ENCODE data around the gene CNOT1. TPM values are rescaled to one million over a fixed set of nuclear protein-coding genes. Genes with fewer than 3 reads are reported as not detected.
"Not testable (repeated sequence)": the region's sequence is repeated elsewhere in the genome, so short reads cannot be mapped to it uniquely, and the experiment has no call there.

Gene CNOT1
- polyA plus RNA-seq, 3 donors from 2014 or later = 78.1 to 89.7 (median 85.1) TPM

- DNase-seq = peak; percentile 43 to 58 (median 57)
- Mint-ChIP-seq H3K4me1 (peaks cover 38 to 53% of the 10 kb centered on the region in 2 donors), H3K27ac (peak overlapping the region; percentile 98 to 100 (median 100)), H3K27me3 (ENCODE audit: low read depth in 3 of 3) (peaks cover 11 to 14% (median 13%) of the 10 kb centered on the region in 3 donors), H3K9me3 (no peaks in the 10 kb centered on the region), H3K4me3 (peak overlapping the region; percentile 91 to 100 (median 99)), H3K36me3 (no peaks in the 10 kb centered on the region)
Measured at GRCh38 chr16:58628845-58629732, 537 bp downstream of the CNOT1 start.

- H3K9me3 Mint-ChIP-seq = no peaks in the 10 kb centered on the region
- H3K27me3 Mint-ChIP-seq (ENCODE audit: low read depth in 3 of 3) = peaks cover 0 to 7% (median 2%) of the 10 kb centered on the region in 3 donors
- peaks cover 39 to 60% of the 10 kb centered on the region in 2 donors for H3K4me1 Mint-ChIP-seq
- peak overlapping the region in 1 of 6 donors; percentile 32 for H3K27ac Mint-ChIP-seq
- no peak for DNase-seq
- peaks cover 0 to 12% (median 8%) of the 10 kb centered on the region in 3 donors for H3K36me3 Mint-ChIP-seq
- no peak overlapping the region for H3K4me3 Mint-ChIP-seq
Measured at GRCh38 chr16:58624209-58624608, 5.4 kb downstream of the CNOT1 start.

DNA sequence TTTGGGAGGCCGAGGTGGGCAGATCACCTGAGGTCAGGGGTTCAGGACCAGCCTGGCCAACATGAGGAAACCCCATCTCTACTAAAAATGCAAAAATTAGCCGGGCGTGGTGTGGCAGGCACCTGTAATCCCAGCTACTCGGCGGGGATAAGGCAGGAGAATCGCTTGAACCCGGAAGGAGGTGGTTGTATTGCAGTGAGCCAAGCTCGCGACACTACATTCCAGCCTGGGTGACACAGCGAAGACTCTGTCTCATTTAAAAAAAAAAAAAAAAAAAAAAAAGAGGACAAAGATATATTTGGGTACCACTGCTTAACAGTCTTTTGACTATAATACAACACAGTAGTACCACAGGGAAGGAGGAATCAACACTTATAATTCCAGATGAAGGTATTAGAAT lies 9.2 kb downstream of the CNOT1 start:
- Mint-ChIP-seq H3K9me3 (no peaks in the 10 kb centered on the region), H3K27ac (peak overlapping the region in 2 of 6 donors; percentile 43 to 73), H3K27me3 (ENCODE audit: low read depth in 3 of 3) (peaks cover 0 to 6% (median 0%) of the 10 kb centered on the region in 3 donors), H3K4me3 (no peak overlapping the region), H3K36me3 (peaks cover 0 to 17% (median 8%) of the 10 kb centered on the region in 3 donors), H3K4me1 (peaks cover 22 to 45% of the 10 kb centered on the region in 2 donors)
- DNase-seq = no peak

- peaks cover 29 to 47% of the 10 kb centered on the region in 2 donors for H3K4me1 Mint-ChIP-seq
- DNase-seq = no peak
- peak overlapping the region in 5 of 6 donors; percentile 49 to 72 (median 67) for H3K27ac Mint-ChIP-seq
- peaks cover 0 to 16% (median 0%) of the 10 kb centered on the region in 3 donors for H3K36me3 Mint-ChIP-seq
- H3K4me3 Mint-ChIP-seq = no peak overlapping the region
- H3K9me3 Mint-ChIP-seq = no peaks in the 10 kb centered on the region
- peaks cover 0 to 2% (median 0%) of the 10 kb centered on the region in 3 donors for H3K27me3 Mint-ChIP-seq (ENCODE audit: low read depth in 3 of 3)
Measured at GRCh38 chr16:58615280-58615679, 14.3 kb downstream of the CNOT1 start.

DNA sequence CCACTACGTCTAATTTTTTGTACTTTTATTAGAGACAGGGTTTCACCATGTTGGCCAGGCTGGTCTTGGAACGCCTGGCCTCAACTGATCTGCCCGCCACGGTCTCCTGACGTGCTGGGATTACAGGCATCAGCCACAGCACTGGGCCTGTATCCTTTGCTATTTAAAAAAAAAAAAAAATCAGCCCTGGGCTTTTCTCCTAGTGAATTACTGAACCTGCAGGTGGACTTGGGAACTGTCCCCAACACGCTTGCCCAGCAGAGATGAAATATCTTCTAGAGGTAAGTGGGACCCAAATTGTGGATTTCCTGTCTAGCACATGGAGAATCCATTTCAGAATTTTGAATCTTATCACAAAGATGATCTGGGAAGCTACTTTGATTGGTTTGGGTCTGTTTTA lies 14.8 kb downstream of the CNOT1 start:
- no peak overlapping the region for H3K4me3 Mint-ChIP-seq
- H3K4me1 Mint-ChIP-seq = peaks cover 29 to 47% of the 10 kb centered on the region in 2 donors
- peaks cover 0 to 12% (median 2%) of the 10 kb centered on the region in 3 donors for H3K36me3 Mint-ChIP-seq
- H3K27ac Mint-ChIP-seq = peak overlapping the region in 1 of 6 donors; percentile 67
- peaks cover 0 to 2% (median 0%) of the 10 kb centered on the region in 3 donors for H3K27me3 Mint-ChIP-seq (ENCODE audit: low read depth in 3 of 3)
- no peak for DNase-seq
- no peaks in the 10 kb centered on the region for H3K9me3 Mint-ChIP-seq

DNA sequence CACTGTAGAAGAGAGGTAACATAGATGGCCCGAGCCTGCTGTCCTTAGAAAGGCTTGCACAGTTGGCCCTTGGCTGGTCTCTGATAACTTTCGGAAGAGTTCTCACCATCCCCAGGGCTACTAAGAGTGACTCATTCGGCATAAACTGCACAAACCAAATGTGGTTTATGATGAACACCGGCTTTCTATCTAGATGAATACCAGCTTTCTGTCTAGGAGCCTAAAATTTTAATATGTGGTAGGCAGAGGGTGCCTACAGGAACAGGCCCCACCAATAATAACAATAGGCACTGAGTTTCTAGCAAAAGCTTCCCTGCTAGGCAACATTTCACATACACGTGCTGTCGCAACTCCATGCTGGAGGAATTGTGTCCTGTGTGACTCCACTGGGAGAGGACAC lies 15.4 kb downstream of the CNOT1 start:
- no peak overlapping the region for H3K4me3 Mint-ChIP-seq
- DNase-seq = no peak
- H3K36me3 Mint-ChIP-seq = peaks cover 0 to 9% (median 4%) of the 10 kb centered on the region in 3 donors
- H3K4me1 Mint-ChIP-seq = peaks cover 27 to 47% of the 10 kb centered on the region in 2 donors
- peaks cover 0 to 2% (median 0%) of the 10 kb centered on the region in 3 donors for H3K27me3 Mint-ChIP-seq (ENCODE audit: low read depth in 3 of 3)
- H3K9me3 Mint-ChIP-seq = no peaks in the 10 kb centered on the region
- no peak overlapping the region for H3K27ac Mint-ChIP-seq

- Mint-ChIP-seq H3K27ac (peak overlapping the region in 2 of 6 donors; percentile 11 to 54), H3K36me3 (peaks cover 3 to 13% (median 8%) of the 10 kb centered on the region in 3 donors), H3K4me1 (peaks cover 33 to 58% of the 10 kb centered on the region in 2 donors)
- DNase-seq; H3K27me3 Mint-ChIP-seq (ENCODE audit: low read depth in 3 of 3); H3K4me3 Mint-ChIP-seq; H3K9me3 Mint-ChIP-seq: not testable (repeated sequence)
Measured at GRCh38 chr16:58612965-58613364, 16.7 kb downstream of the CNOT1 start.

- Mint-ChIP-seq H3K36me3 (peaks cover 3 to 8% (median 7%) of the 10 kb centered on the region in 3 donors), H3K27ac (peak overlapping the region in 5 of 6 donors; percentile 0 to 42 (median 6)), H3K4me1 (peaks cover 45 to 67% of the 10 kb centered on the region in 2 donors), H3K27me3 (ENCODE audit: low read depth in 3 of 3) (no peaks in the 10 kb centered on the region), H3K9me3 (no peaks in the 10 kb centered on the region), H3K4me3 (no peak overlapping the region)
- no peak for DNase-seq
Measured at GRCh38 chr16:58608601-58609136, 21.0 kb downstream of the CNOT1 start.

- peak overlapping the region in 3 of 6 donors; percentile 23 to 50 (median 27) for H3K27ac Mint-ChIP-seq
- H3K4me3 Mint-ChIP-seq = no peak overlapping the region
- H3K4me1 Mint-ChIP-seq = peaks cover 49 to 72% of the 10 kb centered on the region in 2 donors
- H3K27me3 Mint-ChIP-seq (ENCODE audit: low read depth in 3 of 3) = no peaks in the 10 kb centered on the region
- no peaks in the 10 kb centered on the region for H3K9me3 Mint-ChIP-seq
- no peak for DNase-seq
- peaks cover 3 to 8% (median 4%) of the 10 kb centered on the region in 3 donors for H3K36me3 Mint-ChIP-seq
Measured at GRCh38 chr16:58605562-58605961, 24.1 kb downstream of the CNOT1 start.

DNA sequence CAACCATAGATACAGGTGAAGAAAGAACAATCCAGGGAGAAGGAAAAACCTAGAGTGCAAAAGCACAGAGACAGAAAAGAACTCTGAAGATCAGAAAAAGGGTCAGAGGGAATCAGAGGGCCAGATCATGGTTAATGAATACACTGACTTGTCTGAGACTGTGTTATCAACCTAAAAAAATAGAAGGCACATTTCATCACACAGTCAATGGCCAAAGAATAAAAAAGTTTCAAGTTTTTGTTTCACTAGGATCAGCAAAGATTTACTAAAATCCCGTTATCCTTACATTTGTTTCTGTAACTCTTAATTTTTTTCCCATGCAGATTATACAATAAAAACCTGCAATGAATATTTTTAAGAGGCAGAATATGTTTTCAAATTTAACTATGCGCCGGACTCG lies 38.5 kb downstream of the CNOT1 start:
- Mint-ChIP-seq H3K9me3 (no peaks in the 10 kb centered on the region), H3K36me3 (peaks cover 0 to 35% (median 11%) of the 10 kb centered on the region in 3 donors), H3K4me3 (no peak overlapping the region), H3K27ac (peak overlapping the region in 5 of 6 donors; percentile 17 to 70 (median 66)), H3K27me3 (ENCODE audit: low read depth in 3 of 3) (no peaks in the 10 kb centered on the region), H3K4me1 (peaks cover 19 to 60% of the 10 kb centered on the region in 2 donors)
- no peak for DNase-seq

DNA sequence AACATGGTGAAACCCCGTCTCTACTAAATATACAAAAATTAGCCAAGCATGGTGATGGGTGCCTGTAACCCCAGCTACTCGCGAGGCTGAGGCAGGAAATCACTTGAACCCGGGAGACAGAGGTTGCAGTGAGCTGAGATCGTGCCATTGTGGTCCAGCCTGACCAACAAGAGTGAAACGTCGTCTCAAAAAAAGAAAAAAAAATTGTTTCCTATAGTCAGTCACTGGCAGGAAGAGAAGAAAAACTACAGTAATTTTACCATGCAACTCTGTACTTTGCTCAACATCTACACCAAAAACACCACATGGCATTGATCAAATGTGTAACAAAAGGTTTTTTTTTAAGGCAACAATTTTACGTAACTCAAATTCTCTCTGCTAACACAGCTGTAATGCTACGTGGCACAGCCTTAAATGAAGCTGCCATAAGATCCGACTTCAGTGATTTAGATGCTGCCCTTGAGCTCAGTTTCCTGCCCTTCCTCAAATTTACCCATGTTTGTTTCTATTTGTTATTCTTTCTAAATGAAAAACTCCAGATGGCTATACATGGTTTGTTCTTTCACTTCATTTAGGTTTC lies 40.2 kb downstream of the CNOT1 start:
- Mint-ChIP-seq H3K27ac (peak overlapping the region; percentile 37 to 77 (median 68)), H3K4me3 (peak overlapping the region in 1 of 5 donors; percentile 15), H3K9me3 (no peaks in the 10 kb centered on the region), H3K4me1 (peaks cover 22 to 52% of the 10 kb centered on the region in 2 donors), H3K36me3 (peaks cover 13 to 40% (median 20%) of the 10 kb centered on the region in 3 donors), H3K27me3 (ENCODE audit: low read depth in 3 of 3) (no peaks in the 10 kb centered on the region)
- no peak for DNase-seq

DNA sequence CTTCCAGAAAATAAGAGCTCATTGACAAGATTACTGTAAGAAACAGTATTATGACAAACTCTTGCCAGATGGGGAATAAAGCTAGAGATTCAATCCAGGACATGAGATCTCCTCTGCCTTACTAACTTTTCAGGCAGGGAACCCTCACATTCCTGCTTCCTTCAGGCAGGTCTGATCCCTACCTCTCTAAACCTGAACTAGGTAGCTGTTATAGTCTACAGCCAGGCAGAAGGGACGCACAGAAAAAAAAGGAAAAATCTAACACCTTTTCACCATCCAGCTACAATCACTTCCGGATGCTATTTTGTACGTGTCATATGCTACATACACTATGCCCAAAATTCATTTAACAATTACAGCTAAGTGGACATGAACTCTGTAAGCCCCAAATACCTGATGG lies 41.2 kb downstream of the CNOT1 start:
- peaks cover 22 to 52% of the 10 kb centered on the region in 2 donors for H3K4me1 Mint-ChIP-seq
- H3K36me3 Mint-ChIP-seq = peaks cover 13 to 40% (median 20%) of the 10 kb centered on the region in 3 donors
- H3K4me3 Mint-ChIP-seq = no peak overlapping the region
- peak overlapping the region in 4 of 6 donors; percentile 24 to 75 (median 62) for H3K27ac Mint-ChIP-seq
- no peaks in the 10 kb centered on the region for H3K9me3 Mint-ChIP-seq
- H3K27me3 Mint-ChIP-seq (ENCODE audit: low read depth in 3 of 3) = no peaks in the 10 kb centered on the region
- no peak for DNase-seq

DNA sequence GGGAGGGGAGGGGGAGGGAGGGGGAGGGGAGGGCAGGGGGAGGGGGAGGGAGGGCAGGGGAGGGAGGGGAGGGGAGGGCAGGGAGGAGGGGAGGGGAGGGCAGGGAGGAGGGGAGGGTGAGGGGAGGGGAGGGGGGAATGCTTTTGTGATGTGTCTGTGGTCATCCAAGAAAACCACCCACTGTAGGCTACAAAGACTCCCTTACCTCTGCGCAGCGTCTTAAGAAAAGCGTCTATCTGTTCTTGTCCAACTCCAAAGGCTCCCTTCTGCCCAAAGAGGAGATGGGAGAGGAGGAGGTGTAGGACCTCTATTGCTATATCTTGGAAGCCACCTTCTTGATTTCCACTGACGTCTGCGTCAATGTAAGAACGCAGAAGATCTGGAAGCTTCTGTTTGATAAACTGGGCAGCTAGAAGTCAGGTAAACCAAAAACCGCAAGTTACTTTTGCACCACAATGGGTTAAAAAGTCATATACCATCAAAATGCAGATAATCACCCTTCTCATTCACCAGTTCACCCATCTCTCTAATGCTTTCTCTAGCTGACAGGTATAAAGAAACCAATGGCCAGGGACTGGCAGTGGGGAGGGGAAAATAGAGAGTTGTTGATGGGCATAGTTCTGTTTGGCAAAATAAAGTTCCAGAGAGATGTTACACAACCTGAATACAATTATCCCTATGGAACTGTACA lies 43.1 kb downstream of the CNOT1 start:
- Mint-ChIP-seq H3K36me3 (peaks cover 19 to 47% (median 23%) of the 10 kb centered on the region in 3 donors), H3K27me3 (ENCODE audit: low read depth in 3 of 3) (no peaks in the 10 kb centered on the region), H3K27ac (peak overlapping the region in 4 of 6 donors; percentile 3 to 62 (median 38)), H3K4me1 (peaks cover 19 to 40% of the 10 kb centered on the region in 2 donors), H3K4me3 (no peak overlapping the region), H3K9me3 (no peaks in the 10 kb centered on the region)
- DNase-seq = no peak

Measured in immature natural killer cell (primary cell).